PFSK-1 (cell line): ENCODE data around the gene KIAA1958.

ENCODE experiments used
- FOXP2 ChIP-seq: optimal IDR thresholded peaks from 2 replicates; pipeline ENCODE3; 2011; ENCODE audit warnings: borderline replicate concordance, control low read depth, inconsistent platforms; ENCODE audit not compliant: insufficient read depth; ENCODE audit errors: extremely low read length, extremely low read depth
- POLR2AphosphoS5 ChIP-seq: IDR thresholded peaks from 2 replicates; pipeline ENCODE4 v1.6.1; 2012; ENCODE audit warnings: low read depth, mild to moderate bottlenecking, control low read depth, low read length, moderate library complexity
- REST ChIP-seq, 2 experiments: IDR thresholded peaks; 2 replicates each; pipeline versions ENCODE4 v1.6.1 to v1.8.0; 2011 to 2012; ENCODE audit warnings: low read depth in 2 of 2, low read length in 2 of 2, control low read depth in 1 of 2, inconsistent platforms in 1 of 2, mild to moderate bottlenecking in 1 of 2, moderate library complexity in 1 of 2; ENCODE audit not compliant: insufficient read depth in 1 of 2
- SIN3A ChIP-seq: IDR thresholded peaks from 2 replicates; pipeline ENCODE4 v1.6.1; 2012; ENCODE audit warnings: mild to moderate bottlenecking, low read length, moderate library complexity, borderline replicate concordance; ENCODE audit not compliant: insufficient read depth
- TAF1 ChIP-seq: IDR thresholded peaks from 2 replicates; pipeline ENCODE4 v1.6.1; 2012; ENCODE audit warnings: low read length, control low read depth, borderline replicate concordance; ENCODE audit not compliant: insufficient read depth

Gene KIAA1958

DNA sequence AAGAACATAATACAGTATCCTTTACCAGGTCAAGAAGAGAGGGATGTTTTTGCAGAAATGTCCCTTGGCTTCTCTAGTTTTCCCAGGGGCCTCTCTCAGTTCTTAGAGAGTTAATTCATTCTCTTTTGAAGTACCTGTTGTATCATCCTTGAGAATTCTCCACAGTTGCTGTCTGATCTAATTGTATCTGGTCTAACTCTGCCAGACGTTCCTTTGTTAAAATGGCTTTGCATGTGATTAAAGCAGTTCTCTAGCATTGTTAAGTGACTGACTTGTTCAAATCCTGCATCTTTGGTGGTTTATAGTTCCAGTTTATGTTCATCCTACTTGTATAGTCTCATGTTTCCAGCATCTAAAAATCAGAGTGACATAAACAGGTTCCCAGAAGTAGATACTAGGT lies 65.0 kb downstream of the KIAA1958 start:
- TF ChIP-seq FOXP2 (no peak), POLR2AphosphoS5 (no peak), TAF1 (no peak)

GRCh38 chr9:112552229-112553056 lies 65.8 kb downstream of the KIAA1958 start:
- no peak for TF ChIP-seq TAF1

- TF ChIP-seq REST (IDR thresholded peaks at IDR 0.05; ENCODE audit: insufficient read depth in 1 of 2, low read depth in 2 of 2, low read length in 2 of 2) (no peak), POLR2AphosphoS5 (no peak), SIN3A (no peak), FOXP2 (no peak), TAF1 (no peak)
Measured at GRCh38 chr9:112553256-112553826, 66.7 kb downstream of the KIAA1958 start.

GRCh38 chr9:112554516-112554915 lies 67.9 kb downstream of the KIAA1958 start:
- TF ChIP-seq REST (IDR thresholded peaks at IDR 0.05; ENCODE audit: insufficient read depth in 1 of 2, low read depth in 2 of 2, low read length in 2 of 2): no peak
- TF ChIP-seq FOXP2: no peak
- no peak for TF ChIP-seq SIN3A
- no peak for TF ChIP-seq POLR2AphosphoS5
- no peak for TF ChIP-seq TAF1

DNA sequence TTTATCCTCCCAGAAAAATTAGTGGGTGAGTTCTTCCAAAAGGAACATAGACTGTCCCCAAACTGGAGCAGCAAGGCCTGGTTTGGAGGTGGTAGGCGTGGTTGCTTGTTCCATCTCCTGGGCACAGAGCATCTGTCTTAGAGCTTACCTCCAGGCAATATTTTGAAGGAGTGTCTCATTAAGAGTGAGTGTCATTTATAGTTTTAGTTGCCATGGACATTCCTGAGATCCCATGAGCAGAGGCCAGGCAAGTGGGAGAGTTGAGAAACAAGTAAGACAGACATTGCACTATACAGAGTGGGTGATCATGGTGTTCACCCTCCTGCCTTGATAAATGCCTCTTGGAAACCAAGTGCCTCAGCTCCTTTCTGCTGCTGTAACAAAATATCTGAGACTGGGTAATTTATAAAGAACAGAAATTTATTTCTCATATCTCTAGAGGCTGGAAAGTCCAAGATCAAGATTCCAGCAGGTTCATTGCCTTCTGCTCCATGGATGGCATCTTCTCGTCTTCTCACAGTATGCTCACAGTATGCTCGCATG lies 68.5 kb downstream of the KIAA1958 start:
- TF ChIP-seq FOXP2: no peak
- TF ChIP-seq SIN3A: no peak
- no peak for TF ChIP-seq TAF1
- TF ChIP-seq REST (IDR thresholded peaks at IDR 0.05; ENCODE audit: insufficient read depth in 1 of 2, low read depth in 2 of 2, low read length in 2 of 2): no peak
- no peak for TF ChIP-seq POLR2AphosphoS5

GRCh38 chr9:112555844-112556482 lies 69.3 kb downstream of the KIAA1958 start:
- no peak for TF ChIP-seq FOXP2
- no peak for TF ChIP-seq POLR2AphosphoS5
- TF ChIP-seq TAF1: no peak
- no peak for TF ChIP-seq REST (IDR thresholded peaks at IDR 0.05; ENCODE audit: insufficient read depth in 1 of 2, low read depth in 2 of 2, low read length in 2 of 2)
- no peak for TF ChIP-seq SIN3A
